HepG2 (cell line): ENCODE data around the gene ZBTB34. TPM values are rescaled to one million over a fixed set of nuclear protein-coding genes. Genes with fewer than 3 reads are reported as not detected.

Source experiments
- ARNT2 ChIP-seq: sonication (generic); formaldehyde crosslinking; IDR thresholded peaks from 2 replicates; pipeline ENCODE4 v1.8.0; 2022; ENCODE audit warnings: mild to moderate bottlenecking, low read depth, missing genetic modification reagents, moderate library complexity
- GATAD1 ChIP-seq: IDR thresholded peaks from 2 replicates; pipeline ENCODE4 v1.6.1; 2016; ENCODE audit warnings: missing genetic modification reagents, missing compliant biosample characterization
- HNRNPL ChIP-seq: fragments of 200-400 bp; formaldehyde crosslinking; IDR thresholded peaks from 2 replicates; pipeline ENCODE4 v1.6.1; 2017; ENCODE audit warnings: mild to moderate bottlenecking, low read depth, low read length
- MEIS2 ChIP-seq: sonication (generic); formaldehyde crosslinking; IDR thresholded peaks from 2 replicates; pipeline ENCODE4 v1.9.0; 2021; ENCODE audit warnings: mild to moderate bottlenecking, missing genetic modification reagents
- MYC ChIP-seq: sonication (generic); formaldehyde crosslinking; IDR thresholded peaks from 2 replicates; pipeline ENCODE4 v1.9.0; 2021; ENCODE audit warnings: missing genetic modification reagents, borderline replicate concordance
- PHF5A ChIP-seq: IDR thresholded peaks from one replicate; pipeline ENCODE4 v1.6.1; 2018; ENCODE audit warnings: low read depth, missing genetic modification reagents; ENCODE audit not compliant: unreplicated experiment
- STAG1 ChIP-seq: sonication (generic); formaldehyde crosslinking; IDR thresholded peaks from 2 replicates; pipeline ENCODE4 v1.4.0; 2020; ENCODE audit warnings: missing genetic modification reagents
- ZBTB7B ChIP-seq: sonication (generic); formaldehyde crosslinking; IDR thresholded peaks from 2 replicates; pipeline ENCODE4 v1.4.0; 2020; ENCODE audit warnings: missing genetic modification reagents
- ZNF724P ChIP-seq: sonication (generic); formaldehyde crosslinking; IDR thresholded peaks from 2 replicates; pipeline ENCODE4 v1.8.0; 2022; ENCODE audit warnings: missing genetic modification reagents, borderline replicate concordance
- polyA plus RNA-seq, 8 experiments: library from polyadenylated mRNA; depleted of rRNA in 3 of 8; stranded (reverse) in 7 of 8; unstranded in 1 of 8; fragments of >200 nt; fragmentation: Illumina TruSeq in 4 of 8; extraction: Trizol in 4 of 8; gene quantifications; 2 replicates each; pipeline versions ENCODE4 v1.2.1 to v1.2.3, GENCODE V29; 2011 to 2016; ENCODE audit warnings: low read depth in 4 of 8, missing spikeins in 1 of 8, mixed read lengths in 1 of 8; ENCODE audit not compliant: insufficient read depth in 1 of 8
- total RNA-seq, 5 experiments: library from RNA; depleted of rRNA; stranded (reverse); fragments of >200 nt; fragmentation: Illumina TruSeq; extraction: Trizol; gene quantifications; 2 replicates each; pipeline ENCODE4 v1.2.3, GENCODE V29; 2016; ENCODE audit warnings: low read depth in 1 of 5
- TF ChIP-seq, protein P1 (sequence below): sonication (generic); formaldehyde crosslinking; IDR thresholded peaks from 2 replicates; pipeline ENCODE4 v1.4.0; 2020; ENCODE audit warnings: missing genetic modification reagents, mild to moderate bottlenecking, borderline replicate concordance
- TF ChIP-seq, protein P2 (sequence below): IDR thresholded peaks from 2 replicates; pipeline ENCODE4 v1.6.1; 2016; ENCODE audit warnings: low read depth, borderline replicate concordance
- TF ChIP-seq, protein P3 (sequence below): sonication (generic); formaldehyde crosslinking; IDR thresholded peaks from 2 replicates; pipeline ENCODE4 v1.5.0; 2020; ENCODE audit warnings: missing genetic modification reagents
- TF ChIP-seq, protein P4 (sequence below): sonication (generic); formaldehyde crosslinking; IDR thresholded peaks from 2 replicates; pipeline ENCODE4 v1.4.0; 2020; ENCODE audit warnings: mild to moderate bottlenecking, missing genetic modification reagents
- TF ChIP-seq, protein P5 (sequence below): IDR thresholded peaks from 2 replicates; pipeline ENCODE4 v1.4.0; 2020; ENCODE audit warnings: mild to moderate bottlenecking, missing genetic modification reagents
- TF ChIP-seq, protein P6 (sequence below): sonication (generic); formaldehyde crosslinking; IDR thresholded peaks from 2 replicates; pipeline ENCODE4 v1.5.0; 2020; ENCODE audit warnings: mild to moderate bottlenecking, missing genetic modification reagents, borderline replicate concordance

ZBTB34 gene
- total and polyA plus RNA-seq, 2 of the 13 experiments (the other 11 are each of a cell fraction or from before 2014, with no cell fraction given): 5.9 to 8.7 TPM

DNA sequence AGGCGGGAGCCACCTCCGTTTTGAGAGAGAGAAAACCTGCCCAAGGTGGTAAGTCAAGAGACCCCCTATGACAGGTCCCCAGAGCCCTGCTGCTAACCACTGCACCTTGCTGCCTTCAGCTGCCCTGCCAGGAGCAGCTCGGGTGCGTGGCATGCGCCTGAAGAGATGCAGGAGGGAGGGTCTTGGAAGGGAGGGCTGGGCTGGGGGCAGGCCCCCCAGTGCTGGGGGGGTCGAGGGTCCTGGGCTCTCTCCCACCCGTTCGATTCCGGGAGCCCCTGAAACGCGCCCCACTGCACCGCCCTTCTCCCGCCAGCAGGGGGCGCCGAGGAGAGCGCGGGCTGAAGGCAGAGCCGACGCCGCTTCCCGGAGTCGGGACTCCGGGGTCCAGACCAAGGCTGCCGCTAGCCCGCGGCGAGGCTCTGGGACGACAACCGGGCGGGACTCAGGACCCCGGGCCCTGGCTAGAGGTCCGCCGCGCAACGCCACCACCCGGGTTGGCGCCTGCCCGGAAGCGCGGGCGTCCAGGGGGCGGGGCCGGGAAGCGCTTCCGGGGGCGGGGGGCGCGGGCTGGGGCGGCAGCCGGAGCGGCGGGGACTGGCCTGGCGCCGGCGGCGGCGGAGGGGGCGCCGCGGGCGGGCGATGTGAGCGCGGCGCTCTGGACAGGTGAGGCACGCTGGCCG is at the start of gene ZBTB34 (continued):
- TF ChIP-seq, protein P1, sequence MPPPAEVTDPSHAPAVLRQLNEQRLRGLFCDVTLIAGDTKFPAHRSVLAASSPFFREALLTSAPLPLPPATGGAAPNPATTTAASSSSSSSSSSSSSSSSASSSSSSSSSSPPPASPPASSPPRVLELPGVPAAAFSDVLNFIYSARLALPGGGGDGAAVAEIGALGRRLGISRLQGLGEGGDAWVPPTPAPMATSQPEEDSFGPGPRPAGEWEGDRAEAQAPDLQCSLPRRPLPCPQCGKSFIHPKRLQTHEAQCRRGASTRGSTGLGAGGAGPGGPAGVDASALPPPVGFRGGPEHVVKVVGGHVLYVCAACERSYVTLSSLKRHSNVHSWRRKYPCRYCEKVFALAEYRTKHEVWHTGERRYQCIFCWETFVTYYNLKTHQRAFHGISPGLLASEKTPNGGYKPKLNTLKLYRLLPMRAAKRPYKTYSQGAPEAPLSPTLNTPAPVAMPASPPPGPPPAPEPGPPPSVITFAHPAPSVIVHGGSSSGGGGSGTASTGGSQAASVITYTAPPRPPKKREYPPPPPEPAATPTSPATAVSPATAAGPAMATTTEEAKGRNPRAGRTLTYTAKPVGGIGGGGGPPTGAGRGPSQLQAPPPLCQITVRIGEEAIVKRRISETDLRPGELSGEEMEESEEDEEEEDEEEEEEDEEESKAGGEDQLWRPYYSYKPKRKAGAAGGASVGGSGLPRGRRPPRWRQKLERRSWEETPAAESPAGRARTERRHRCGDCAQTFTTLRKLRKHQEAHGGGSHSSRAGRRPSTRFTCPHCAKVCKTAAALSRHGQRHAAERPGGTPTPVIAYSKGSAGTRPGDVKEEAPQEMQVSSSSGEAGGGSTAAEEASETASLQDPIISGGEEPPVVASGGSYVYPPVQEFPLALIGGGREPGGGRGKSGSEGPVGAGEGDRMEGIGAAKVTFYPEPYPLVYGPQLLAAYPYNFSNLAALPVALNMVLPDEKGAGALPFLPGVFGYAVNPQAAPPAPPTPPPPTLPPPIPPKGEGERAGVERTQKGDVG: no peak
- TF ChIP-seq ZNF724P (CRISPR knock-in tag): no peak
- peak; percentile 98 for TF ChIP-seq ZBTB7B (CRISPR knock-in tag)
- TF ChIP-seq HNRNPL: no peak
- TF ChIP-seq MYC (CRISPR knock-in tag): peak; percentile 69; the same call in 1 of the 2 replicates
- TF ChIP-seq MEIS2 (CRISPR knock-in tag): no peak
- TF ChIP-seq GATAD1 (CRISPR knock-in tag): peak; percentile 27; the same call in 1 of the 2 replicates
- 0 out of 2 replicates have a peak, but pooled peaks have one; percentile 27 for TF ChIP-seq ARNT2
- TF ChIP-seq, protein P2, sequence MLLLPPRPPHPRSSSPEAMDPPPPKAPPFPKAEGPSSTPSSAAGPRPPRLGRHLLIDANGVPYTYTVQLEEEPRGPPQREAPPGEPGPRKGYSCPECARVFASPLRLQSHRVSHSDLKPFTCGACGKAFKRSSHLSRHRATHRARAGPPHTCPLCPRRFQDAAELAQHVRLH (CRISPR knock-in tag): peak; percentile 81; the same call in 1 of the 2 replicates
- 0 out of 2 replicates have a peak, but pooled peaks have one; percentile 15 for TF ChIP-seq STAG1
- TF ChIP-seq, protein P3, sequence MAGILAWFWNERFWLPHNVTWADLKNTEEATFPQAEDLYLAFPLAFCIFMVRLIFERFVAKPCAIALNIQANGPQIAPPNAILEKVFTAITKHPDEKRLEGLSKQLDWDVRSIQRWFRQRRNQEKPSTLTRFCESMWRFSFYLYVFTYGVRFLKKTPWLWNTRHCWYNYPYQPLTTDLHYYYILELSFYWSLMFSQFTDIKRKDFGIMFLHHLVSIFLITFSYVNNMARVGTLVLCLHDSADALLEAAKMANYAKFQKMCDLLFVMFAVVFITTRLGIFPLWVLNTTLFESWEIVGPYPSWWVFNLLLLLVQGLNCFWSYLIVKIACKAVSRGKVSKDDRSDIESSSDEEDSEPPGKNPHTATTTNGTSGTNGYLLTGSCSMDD (CRISPR knock-in tag): no peak
- TF ChIP-seq, protein P4, sequence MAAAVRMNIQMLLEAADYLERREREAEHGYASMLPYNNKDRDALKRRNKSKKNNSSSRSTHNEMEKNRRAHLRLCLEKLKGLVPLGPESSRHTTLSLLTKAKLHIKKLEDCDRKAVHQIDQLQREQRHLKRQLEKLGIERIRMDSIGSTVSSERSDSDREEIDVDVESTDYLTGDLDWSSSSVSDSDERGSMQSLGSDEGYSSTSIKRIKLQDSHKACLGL (CRISPR knock-in tag): peak; percentile 77
- TF ChIP-seq, protein P5, sequence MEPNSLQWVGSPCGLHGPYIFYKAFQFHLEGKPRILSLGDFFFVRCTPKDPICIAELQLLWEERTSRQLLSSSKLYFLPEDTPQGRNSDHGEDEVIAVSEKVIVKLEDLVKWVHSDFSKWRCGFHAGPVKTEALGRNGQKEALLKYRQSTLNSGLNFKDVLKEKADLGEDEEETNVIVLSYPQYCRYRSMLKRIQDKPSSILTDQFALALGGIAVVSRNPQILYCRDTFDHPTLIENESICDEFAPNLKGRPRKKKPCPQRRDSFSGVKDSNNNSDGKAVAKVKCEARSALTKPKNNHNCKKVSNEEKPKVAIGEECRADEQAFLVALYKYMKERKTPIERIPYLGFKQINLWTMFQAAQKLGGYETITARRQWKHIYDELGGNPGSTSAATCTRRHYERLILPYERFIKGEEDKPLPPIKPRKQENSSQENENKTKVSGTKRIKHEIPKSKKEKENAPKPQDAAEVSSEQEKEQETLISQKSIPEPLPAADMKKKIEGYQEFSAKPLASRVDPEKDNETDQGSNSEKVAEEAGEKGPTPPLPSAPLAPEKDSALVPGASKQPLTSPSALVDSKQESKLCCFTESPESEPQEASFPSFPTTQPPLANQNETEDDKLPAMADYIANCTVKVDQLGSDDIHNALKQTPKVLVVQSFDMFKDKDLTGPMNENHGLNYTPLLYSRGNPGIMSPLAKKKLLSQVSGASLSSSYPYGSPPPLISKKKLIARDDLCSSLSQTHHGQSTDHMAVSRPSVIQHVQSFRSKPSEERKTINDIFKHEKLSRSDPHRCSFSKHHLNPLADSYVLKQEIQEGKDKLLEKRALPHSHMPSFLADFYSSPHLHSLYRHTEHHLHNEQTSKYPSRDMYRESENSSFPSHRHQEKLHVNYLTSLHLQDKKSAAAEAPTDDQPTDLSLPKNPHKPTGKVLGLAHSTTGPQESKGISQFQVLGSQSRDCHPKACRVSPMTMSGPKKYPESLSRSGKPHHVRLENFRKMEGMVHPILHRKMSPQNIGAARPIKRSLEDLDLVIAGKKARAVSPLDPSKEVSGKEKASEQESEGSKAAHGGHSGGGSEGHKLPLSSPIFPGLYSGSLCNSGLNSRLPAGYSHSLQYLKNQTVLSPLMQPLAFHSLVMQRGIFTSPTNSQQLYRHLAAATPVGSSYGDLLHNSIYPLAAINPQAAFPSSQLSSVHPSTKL (CRISPR knock-in tag): peak; percentile 42; the same call in 1 of the 2 replicates
- TF ChIP-seq, protein P6, sequence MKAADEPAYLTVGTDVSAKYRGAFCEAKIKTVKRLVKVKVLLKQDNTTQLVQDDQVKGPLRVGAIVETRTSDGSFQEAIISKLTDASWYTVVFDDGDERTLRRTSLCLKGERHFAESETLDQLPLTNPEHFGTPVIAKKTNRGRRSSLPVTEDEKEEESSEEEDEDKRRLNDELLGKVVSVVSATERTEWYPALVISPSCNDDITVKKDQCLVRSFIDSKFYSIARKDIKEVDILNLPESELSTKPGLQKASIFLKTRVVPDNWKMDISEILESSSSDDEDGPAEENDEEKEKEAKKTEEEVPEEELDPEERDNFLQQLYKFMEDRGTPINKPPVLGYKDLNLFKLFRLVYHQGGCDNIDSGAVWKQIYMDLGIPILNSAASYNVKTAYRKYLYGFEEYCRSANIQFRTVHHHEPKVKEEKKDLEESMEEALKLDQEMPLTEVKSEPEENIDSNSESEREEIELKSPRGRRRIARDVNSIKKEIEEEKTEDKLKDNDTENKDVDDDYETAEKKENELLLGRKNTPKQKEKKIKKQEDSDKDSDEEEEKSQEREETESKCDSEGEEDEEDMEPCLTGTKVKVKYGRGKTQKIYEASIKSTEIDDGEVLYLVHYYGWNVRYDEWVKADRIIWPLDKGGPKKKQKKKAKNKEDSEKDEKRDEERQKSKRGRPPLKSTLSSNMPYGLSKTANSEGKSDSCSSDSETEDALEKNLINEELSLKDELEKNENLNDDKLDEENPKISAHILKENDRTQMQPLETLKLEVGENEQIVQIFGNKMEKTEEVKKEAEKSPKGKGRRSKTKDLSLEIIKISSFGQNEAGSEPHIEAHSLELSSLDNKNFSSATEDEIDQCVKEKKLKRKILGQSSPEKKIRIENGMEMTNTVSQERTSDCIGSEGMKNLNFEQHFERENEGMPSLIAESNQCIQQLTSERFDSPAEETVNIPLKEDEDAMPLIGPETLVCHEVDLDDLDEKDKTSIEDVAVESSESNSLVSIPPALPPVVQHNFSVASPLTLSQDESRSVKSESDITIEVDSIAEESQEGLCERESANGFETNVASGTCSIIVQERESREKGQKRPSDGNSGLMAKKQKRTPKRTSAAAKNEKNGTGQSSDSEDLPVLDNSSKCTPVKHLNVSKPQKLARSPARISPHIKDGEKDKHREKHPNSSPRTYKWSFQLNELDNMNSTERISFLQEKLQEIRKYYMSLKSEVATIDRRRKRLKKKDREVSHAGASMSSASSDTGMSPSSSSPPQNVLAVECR (CRISPR knock-in tag): peak; percentile 39; the same call in 1 of the 2 replicates
- peak; percentile 38 for TF ChIP-seq PHF5A
